Activated CD4-positive, alpha-beta T cell treated with anti-CD3 and anti-CD28 coated beads for 36 hours (primary cell): ENCODE data around the gene ERBB4. TPM values are rescaled to one million over a fixed set of nuclear protein-coding genes. Genes with fewer than 3 reads are reported as not detected.

Experiments used
- ATAC-seq: fragments of 200-7000 bp; cut with Tn5 transposase; one replicate; pipeline ENCODE4 v1.10.0; 2021; ENCODE audit warnings: mild to moderate bottlenecking, moderate library complexity
- CTCF ChIA-PET: fragments of 350-600 bp; sonication (Branson Sonifier 250); formaldehyde crosslinking; loops from one replicate; lab custom pipeline; 2021; ENCODE audit warnings: antibody characterized with exemption; lab: Charles Lee
- POLR2A ChIA-PET: fragments of 350-600 bp; sonication (Branson Sonifier 250); formaldehyde crosslinking; loops from one replicate; lab custom pipeline; 2021; ENCODE audit warnings: antibody characterized with exemption, inconsistent platforms; lab: Charles Lee
- DNase-seq: peaks from one replicate; pipeline ENCODE4 v3.0.0-alpha.2; 2020
- H3K27ac Mint-ChIP-seq: one replicate; pipeline ENCODE4 v1.8.0; 2021; ENCODE audit warnings: mixed read lengths
- H3K27me3 Mint-ChIP-seq: one replicate; pipeline ENCODE4 v1.8.0; 2021; ENCODE audit warnings: mixed read lengths
- H3K36me3 Mint-ChIP-seq: one replicate; pipeline ENCODE4 v1.8.0; 2021; ENCODE audit warnings: low read depth, mixed read lengths
- H3K4me1 Mint-ChIP-seq: one replicate; pipeline ENCODE4 v1.8.0; 2021; ENCODE audit warnings: mixed read lengths
- H3K4me3 Mint-ChIP-seq: one replicate; pipeline ENCODE4 v1.8.0; 2021; ENCODE audit warnings: mild to moderate bottlenecking, moderate library complexity, mixed read lengths
- H3K9me3 Mint-ChIP-seq: one replicate; pipeline ENCODE4 v1.8.0; 2021; ENCODE audit warnings: low read depth, mixed read lengths
- intact Hi-C, 2 experiments: fragments of 100-400 bp; cut with DNase I in 1 of 2; cut with micrococcal nuclease in 1 of 2; formaldehyde crosslinking; loops; one replicate each; pipeline versions ENCODE4 v1.14.2 to v1.15.1; 2022 to 2024; cut with DNase I, micrococcal nuclease
- total RNA-seq, 2 experiments: library from RNA; stranded (reverse); gene quantifications; one replicate each; pipeline ENCODE4 v1.2.3, GENCODE V29; 2021

ERBB4 gene
- total RNA-seq, 2 experiments from 2014 or later: not detected

DNA sequence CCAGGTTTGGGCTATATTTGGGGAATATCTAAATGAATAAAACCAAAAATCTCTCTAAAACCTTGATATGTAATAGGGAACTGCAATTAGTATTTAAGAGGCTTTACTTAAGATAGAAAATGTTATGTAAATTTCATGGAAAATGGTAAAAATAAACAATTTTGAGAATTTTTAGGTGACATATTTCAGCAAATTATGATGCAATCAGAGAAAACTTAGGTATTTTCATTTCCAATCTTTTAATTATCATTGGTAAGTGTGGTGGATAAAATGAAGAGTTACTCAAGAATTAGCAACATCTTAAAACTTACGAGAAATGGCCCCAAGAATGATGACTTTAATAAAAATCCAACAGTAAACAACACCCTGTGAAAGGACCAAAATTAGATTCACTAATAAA lies 571.4 kb downstream of the ERBB4 start:
- intact Hi-C loops: no loop called here

GRCh38 chr2:211963969-211964368 lies 574.6 kb downstream of the ERBB4 start:
- Mint-ChIP-seq H3K27ac (no peak overlapping the region), H3K36me3 (no peaks in the 10 kb centered on the region), H3K9me3 (peaks cover 2% of the 10 kb centered on the region), H3K4me3 (no peak overlapping the region), H3K27me3 (no peaks in the 10 kb centered on the region), H3K4me1 (no peaks in the 10 kb centered on the region)
- ATAC-seq (no peak), DNase-seq (no peak)
- CTCF ChIA-PET: interaction anchor here (0.6 kb wide), 1 partner anchor 1097 kb away, joined by 3 read pairs; no protein-coding TSS in a partner anchor
- POLR2A ChIA-PET: no interaction called here
- intact Hi-C loops: no loop called here

More for the DNA sequence above, 571.4 kb downstream of the ERBB4 start:
- no peak overlapping the region for H3K4me3 Mint-ChIP-seq
- no peaks in the 10 kb centered on the region for H3K4me1 Mint-ChIP-seq
- no peaks in the 10 kb centered on the region for H3K27me3 Mint-ChIP-seq
- ATAC-seq: no peak
- ChIA-PET CTCF (no interaction called here), POLR2A (no interaction called here)
- H3K36me3 Mint-ChIP-seq: no peaks in the 10 kb centered on the region
- no peak overlapping the region for H3K27ac Mint-ChIP-seq
- DNase-seq: no peak
- peaks cover under 1% of the 10 kb centered on the region for H3K9me3 Mint-ChIP-seq

DNA sequence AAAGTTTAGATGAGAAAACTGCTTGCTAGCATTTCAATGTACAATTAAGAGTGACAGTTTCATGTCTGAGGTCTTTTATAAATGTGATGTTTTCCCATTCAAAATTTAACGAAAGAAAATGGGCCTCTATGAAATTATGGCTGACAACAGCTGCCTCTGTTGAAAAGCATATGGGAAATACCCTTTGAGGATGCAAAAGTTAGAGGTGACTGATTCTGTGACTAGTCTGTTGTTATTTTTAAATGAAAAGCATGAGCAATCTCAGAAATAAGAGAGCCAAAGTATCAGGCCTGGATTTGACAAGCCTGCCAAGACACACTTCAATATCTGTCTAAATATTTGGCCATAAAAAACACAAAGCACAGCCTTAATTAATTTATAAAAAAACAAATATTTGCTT lies 580.8 kb downstream of the ERBB4 start:
- no peak overlapping the region for H3K27ac Mint-ChIP-seq
- POLR2A ChIA-PET: no interaction called here

GRCh38 chr2:211955648-211956047 lies 583.0 kb downstream of the ERBB4 start:
- no peak overlapping the region for H3K4me3 Mint-ChIP-seq
- ChIA-PET CTCF (no interaction called here), POLR2A (interaction anchor here (0.6 kb wide), 1 partner anchor 25 kb away, joined by 3 read pairs; no protein-coding TSS in a partner anchor)
- intact Hi-C loops: no loop called here
- no peak for DNase-seq
- H3K27ac Mint-ChIP-seq: no peak overlapping the region
- no peaks in the 10 kb centered on the region for H3K36me3 Mint-ChIP-seq
- H3K4me1 Mint-ChIP-seq: no peaks in the 10 kb centered on the region
- no peak for ATAC-seq
- H3K27me3 Mint-ChIP-seq: no peaks in the 10 kb centered on the region
- no peaks in the 10 kb centered on the region for H3K9me3 Mint-ChIP-seq

More for the DNA sequence above, 580.8 kb downstream of the ERBB4 start:
- Mint-ChIP-seq H3K9me3 (peaks cover 2% of the 10 kb centered on the region), H3K27me3 (no peaks in the 10 kb centered on the region), H3K4me1 (no peaks in the 10 kb centered on the region), H3K36me3 (no peaks in the 10 kb centered on the region), H3K4me3 (no peak overlapping the region)
- intact Hi-C loops: no loop called here
- DNase-seq: no peak
- CTCF ChIA-PET: interaction anchor here (0.8 kb wide), 1 partner anchor 105 kb away, joined by 3 read pairs; no protein-coding TSS in a partner anchor
- no peak for ATAC-seq

GRCh38 chr2:211948932-211949331 lies 589.7 kb downstream of the ERBB4 start:
- Mint-ChIP-seq H3K9me3 (peaks cover 5% of the 10 kb centered on the region), H3K36me3 (no peaks in the 10 kb centered on the region), H3K4me3 (no peak overlapping the region), H3K27ac (no peak overlapping the region), H3K27me3 (no peaks in the 10 kb centered on the region), H3K4me1 (no peaks in the 10 kb centered on the region)
- ChIA-PET POLR2A (no interaction called here), CTCF (no interaction called here)
- ATAC-seq (no peak), DNase-seq (no peak)
- intact Hi-C loops: no loop called here

DNA sequence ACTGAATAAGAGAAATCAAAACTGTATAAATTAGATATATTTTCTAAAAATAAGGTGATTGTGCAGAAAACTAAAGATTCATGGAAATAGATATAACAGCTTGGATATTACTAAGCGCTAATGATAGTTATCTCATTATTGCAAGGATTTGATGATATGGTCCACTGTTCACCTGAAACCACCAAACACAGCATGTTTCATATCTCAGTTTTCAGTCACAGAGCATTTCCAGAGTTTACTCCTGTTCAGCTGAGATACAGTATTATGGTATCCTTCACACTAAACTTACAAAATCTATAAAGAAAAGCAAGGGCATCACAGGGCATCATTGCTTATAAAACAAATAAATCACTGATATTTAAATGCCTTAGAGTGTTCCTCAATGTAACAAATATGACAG lies 591.6 kb downstream of the ERBB4 start:
- no peak for ATAC-seq
- Mint-ChIP-seq H3K4me3 (no peak overlapping the region), H3K36me3 (no peaks in the 10 kb centered on the region), H3K27ac (no peak overlapping the region), H3K9me3 (peaks cover 5% of the 10 kb centered on the region), H3K4me1 (no peaks in the 10 kb centered on the region), H3K27me3 (no peaks in the 10 kb centered on the region)
- CTCF ChIA-PET: interaction anchor here (0.8 kb wide), 1 partner anchor 176 kb away, joined by 3 read pairs; no protein-coding TSS in a partner anchor
- DNase-seq: no peak
- intact Hi-C loops: no loop called here
- POLR2A ChIA-PET: no interaction called here

- H3K36me3 Mint-ChIP-seq: no peaks in the 10 kb centered on the region
- no peaks in the 10 kb centered on the region for H3K27me3 Mint-ChIP-seq
- H3K4me3 Mint-ChIP-seq: no peak overlapping the region
- ChIA-PET POLR2A (no interaction called here), CTCF (no interaction called here)
- no peaks in the 10 kb centered on the region for H3K4me1 Mint-ChIP-seq
- H3K27ac Mint-ChIP-seq: no peak overlapping the region
- no peak for ATAC-seq
- DNase-seq: no peak
- intact Hi-C loops: no loop called here
- peaks cover 5% of the 10 kb centered on the region for H3K9me3 Mint-ChIP-seq
Measured at GRCh38 chr2:211944572-211944971, 594.0 kb downstream of the ERBB4 start.

DNA sequence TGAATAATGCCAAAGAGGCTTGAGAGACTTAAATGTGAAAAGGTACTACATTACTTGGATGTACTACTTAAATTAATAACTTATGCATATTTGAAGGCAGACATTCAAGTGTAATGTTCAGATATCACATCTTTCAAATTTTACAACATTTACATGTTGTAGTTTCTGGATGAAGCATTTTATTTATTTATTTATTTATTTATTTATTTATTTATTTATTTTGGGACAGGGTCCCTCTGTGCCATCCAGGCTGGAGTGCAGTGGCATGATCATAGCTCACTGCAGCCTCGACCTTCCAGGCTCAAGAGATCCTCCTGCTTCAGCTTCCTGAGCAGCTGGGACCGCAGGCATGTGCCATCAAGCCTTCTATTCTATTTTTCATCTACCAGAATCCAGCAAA lies 596.4 kb downstream of the ERBB4 start:
- Mint-ChIP-seq H3K36me3 (no peaks in the 10 kb centered on the region), H3K4me1 (no peaks in the 10 kb centered on the region), H3K4me3 (no peak overlapping the region), H3K9me3 (no peaks in the 10 kb centered on the region), H3K27me3 (no peaks in the 10 kb centered on the region), H3K27ac (no peak overlapping the region)
- intact Hi-C loops: no loop called here
- ChIA-PET POLR2A (no interaction called here), CTCF (no interaction called here)
- ATAC-seq: no peak
- no peak for DNase-seq

GRCh38 chr2:211941216-211941747 lies 597.3 kb downstream of the ERBB4 start:
- H3K27ac Mint-ChIP-seq: no peak overlapping the region
- POLR2A ChIA-PET: no interaction called here
- H3K36me3 Mint-ChIP-seq: no peaks in the 10 kb centered on the region
- no peaks in the 10 kb centered on the region for H3K9me3 Mint-ChIP-seq
- H3K27me3 Mint-ChIP-seq: no peaks in the 10 kb centered on the region
- CTCF ChIA-PET: no interaction called here
- no peak for DNase-seq
- H3K4me1 Mint-ChIP-seq: no peaks in the 10 kb centered on the region
- intact Hi-C loops: no loop called here
- no peak overlapping the region for H3K4me3 Mint-ChIP-seq
- no peak for ATAC-seq

DNA sequence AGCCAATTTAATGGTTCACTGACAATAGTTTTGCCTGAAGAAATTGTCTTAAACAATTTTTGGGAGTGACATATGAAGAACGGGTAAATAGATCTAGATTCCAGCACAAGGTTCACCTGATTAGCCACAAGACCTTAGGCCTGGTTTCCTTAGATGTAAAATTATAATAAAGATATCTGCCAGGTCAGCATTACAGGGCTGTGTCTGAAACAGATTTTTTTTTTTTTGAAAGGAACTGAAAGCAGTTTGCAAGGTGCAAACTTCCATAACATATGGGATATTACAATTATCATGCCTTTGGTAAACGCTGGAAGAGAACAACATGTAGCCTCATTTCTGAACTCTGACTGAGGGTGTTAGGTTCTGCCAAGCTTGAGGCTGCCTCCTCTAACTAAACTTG lies 599.4 kb downstream of the ERBB4 start:
- H3K9me3 Mint-ChIP-seq: no peaks in the 10 kb centered on the region
- no peak overlapping the region for H3K4me3 Mint-ChIP-seq
- intact Hi-C loops: no loop called here
- no peaks in the 10 kb centered on the region for H3K27me3 Mint-ChIP-seq
- no peak for DNase-seq
- ATAC-seq: no peak
- ChIA-PET CTCF (no interaction called here), POLR2A (no interaction called here)
- H3K27ac Mint-ChIP-seq: no peak overlapping the region
- H3K4me1 Mint-ChIP-seq: no peaks in the 10 kb centered on the region
- no peaks in the 10 kb centered on the region for H3K36me3 Mint-ChIP-seq

DNA sequence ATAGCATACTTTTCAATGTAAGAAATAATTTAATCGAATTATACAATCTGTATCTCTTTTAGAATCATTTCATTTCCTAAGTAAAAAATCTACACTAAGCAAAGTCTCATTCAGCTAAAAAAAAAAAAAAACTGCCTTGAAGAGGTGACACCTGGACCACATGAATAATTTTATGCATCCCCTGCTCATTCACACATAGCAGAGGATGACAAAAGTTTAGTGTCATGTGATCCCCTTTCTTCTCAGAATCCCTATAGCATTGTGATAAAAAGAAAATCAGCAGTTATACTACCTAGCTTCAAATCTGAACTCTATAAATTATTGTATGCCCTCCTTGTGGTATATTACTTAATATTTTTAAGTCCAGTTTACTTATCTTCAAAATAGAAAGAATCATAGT lies 603.8 kb downstream of the ERBB4 start:
- POLR2A ChIA-PET: no interaction called here

DNA sequence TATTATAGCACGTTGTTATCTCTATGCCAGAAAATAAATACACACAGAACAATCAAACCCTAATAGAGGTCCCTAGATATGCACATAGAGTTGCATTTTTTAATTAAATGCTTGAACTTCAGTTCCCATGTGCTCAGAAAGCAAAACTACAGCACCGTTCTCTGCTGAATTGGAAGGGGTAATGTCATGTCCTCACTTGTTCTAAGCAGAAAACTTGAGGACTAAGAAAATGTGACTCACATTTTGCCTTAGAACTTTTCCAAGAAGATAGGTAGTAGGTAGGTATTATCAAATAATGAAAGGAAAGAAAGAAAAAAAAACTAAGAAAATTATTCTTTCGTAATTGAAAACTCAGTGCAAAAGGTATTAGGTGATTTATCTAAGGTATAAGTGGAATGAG lies 607.3 kb downstream of the ERBB4 start:
- no peak overlapping the region for H3K27ac Mint-ChIP-seq
- H3K9me3 Mint-ChIP-seq: no peaks in the 10 kb centered on the region
- no peak for DNase-seq

More for the DNA sequence above, 603.8 kb downstream of the ERBB4 start:
- no peaks in the 10 kb centered on the region for H3K4me1 Mint-ChIP-seq
- no peak for ATAC-seq
- no peak for DNase-seq
- H3K27ac Mint-ChIP-seq: no peak overlapping the region
- no peaks in the 10 kb centered on the region for H3K9me3 Mint-ChIP-seq
- no peaks in the 10 kb centered on the region for H3K27me3 Mint-ChIP-seq
- intact Hi-C loops: no loop called here
- CTCF ChIA-PET: interaction anchor here (0.5 kb wide), 1 partner anchor 8 kb away, joined by 3 read pairs; no protein-coding TSS in a partner anchor
- no peak overlapping the region for H3K4me3 Mint-ChIP-seq
- no peaks in the 10 kb centered on the region for H3K36me3 Mint-ChIP-seq

More for the DNA sequence above, 607.3 kb downstream of the ERBB4 start:
- H3K27me3 Mint-ChIP-seq: no peaks in the 10 kb centered on the region
- ChIA-PET POLR2A (no interaction called here), CTCF (no interaction called here)
- H3K36me3 Mint-ChIP-seq: no peaks in the 10 kb centered on the region
- no peak overlapping the region for H3K4me3 Mint-ChIP-seq
- no peak for ATAC-seq
- no peaks in the 10 kb centered on the region for H3K4me1 Mint-ChIP-seq
- intact Hi-C loops: no loop called here
